Limb (tissue), 2 donors: Measurements from ENCODE around the gene ALG2.

ENCODE experiments used
- DNase-seq, 2 donors: peaks; one replicate each; pipeline ENCODE4 v3.0.0-alpha.2; 2016; ENCODE audit errors: extremely low spot score in 2 of 2

ALG2 gene

GRCh38 chr9:99193466-99193821 lies 28.3 kb downstream of the ALG2 start:
- no peak for DNase-seq

DNA sequence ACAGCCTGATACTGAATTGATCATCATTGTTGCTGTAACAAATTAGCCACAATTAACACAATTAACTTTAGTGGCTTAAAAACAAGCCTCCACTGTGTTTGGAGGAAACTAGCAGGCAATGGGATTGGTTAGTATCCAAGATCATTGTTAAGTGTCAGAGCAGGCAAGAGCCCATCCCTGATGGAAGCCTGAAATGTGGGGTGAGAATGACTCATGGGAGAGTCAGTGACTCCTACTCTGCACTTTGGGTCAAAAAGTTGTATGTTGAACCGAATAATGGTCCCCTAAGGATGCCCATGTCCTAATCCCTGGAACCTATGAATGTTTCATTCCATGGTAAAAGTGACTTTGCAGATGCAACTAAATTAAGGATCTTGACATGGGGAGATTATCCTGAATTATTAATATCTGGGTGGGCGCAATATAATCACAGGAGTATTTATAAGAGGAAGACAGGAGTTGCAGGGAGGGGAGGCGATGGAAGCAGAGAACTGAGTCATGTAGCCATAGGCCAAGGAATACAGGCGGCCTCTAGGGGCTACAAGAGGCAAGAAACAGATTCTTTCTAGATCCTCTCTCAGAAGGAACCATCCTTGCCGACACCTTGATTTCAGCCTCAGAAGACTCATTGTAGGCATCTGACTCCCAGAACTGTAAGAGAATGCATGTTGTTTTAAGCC lies 28.8 kb downstream of the ALG2 start:
- no peak for DNase-seq

GRCh38 chr9:99190597-99191283 lies 31.0 kb downstream of the ALG2 start:
- DNase-seq = no peak

GRCh38 chr9:99189887-99190596 lies 31.7 kb downstream of the ALG2 start:
- no peak for DNase-seq

- no peak for DNase-seq
Observed at GRCh38 chr9:99189186-99189585, 32.6 kb downstream of the ALG2 start.

GRCh38 chr9:99187311-99187710 lies 34.4 kb downstream of the ALG2 start:
- DNase-seq = no peak

GRCh38 chr9:99185934-99186333 lies 35.8 kb downstream of the ALG2 start:
- DNase-seq = no peak

GRCh38 chr9:99185348-99185632 lies 36.5 kb downstream of the ALG2 start:
- DNase-seq = no peak

GRCh38 chr9:99184475-99185347 lies 37.0 kb downstream of the ALG2 start:
- peak; percentile 90 for DNase-seq

DNA sequence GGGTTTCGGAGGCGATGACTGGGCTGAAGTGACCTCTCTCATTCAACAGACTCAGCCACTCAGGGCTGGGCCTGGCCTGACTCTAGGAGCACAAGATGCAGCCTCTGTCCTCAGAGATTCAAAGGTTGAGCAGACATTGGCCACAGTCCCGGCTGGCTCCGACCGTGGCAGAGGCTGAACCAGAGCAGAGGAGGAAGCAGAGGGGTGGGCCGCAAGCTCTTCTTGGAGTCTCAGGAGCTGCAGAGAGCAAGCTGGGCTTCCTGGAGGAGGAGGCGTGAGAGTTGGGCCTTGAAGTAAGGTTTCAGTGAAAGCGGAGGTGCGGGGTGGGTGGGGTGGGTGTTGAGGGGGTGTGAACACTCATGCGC lies 37.6 kb downstream of the ALG2 start:
- DNase-seq = no peak

- no peak for DNase-seq
Observed at GRCh38 chr9:99183616-99184015, 38.1 kb downstream of the ALG2 start.

DNA sequence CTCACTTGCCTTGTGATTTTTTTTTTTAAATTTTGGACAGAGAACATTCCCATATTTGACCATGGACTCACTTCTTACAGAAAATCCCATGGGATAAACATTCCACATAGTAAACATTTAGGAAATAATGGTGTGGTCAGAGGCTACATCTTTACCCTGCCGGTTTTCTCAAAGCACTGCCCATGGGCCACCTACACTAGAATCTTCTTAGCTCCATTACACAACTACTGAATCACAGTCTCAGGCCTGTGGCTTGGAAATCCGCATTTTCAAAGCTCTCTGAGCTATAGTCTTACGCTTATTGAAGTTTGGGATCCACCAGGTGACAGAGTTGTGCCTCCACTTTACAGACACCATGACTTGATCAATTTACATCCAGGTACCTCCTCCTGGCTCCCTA lies 39.4 kb downstream of the ALG2 start:
- DNase-seq = no peak

GRCh38 chr9:99181621-99182020 lies 40.1 kb downstream of the ALG2 start:
- DNase-seq = no peak

DNA sequence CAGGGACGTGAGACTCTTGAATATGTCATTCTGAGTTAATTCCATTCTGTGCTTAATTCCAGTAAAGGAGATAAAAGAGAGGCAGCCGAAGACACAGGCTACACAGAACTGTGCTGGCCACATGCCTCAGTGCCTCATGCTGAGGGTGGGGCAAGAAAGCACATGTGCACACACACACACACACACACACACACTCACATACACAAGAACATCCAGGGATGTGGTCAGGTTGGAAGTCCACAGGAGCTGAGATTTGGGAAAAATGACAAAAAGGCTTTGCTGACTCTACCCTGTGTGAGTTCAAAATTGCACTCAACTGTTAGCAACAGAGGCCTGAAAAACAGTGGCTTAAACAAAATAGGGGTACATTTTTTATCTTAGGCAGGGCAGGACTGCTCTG lies 40.5 kb downstream of the ALG2 start:
- DNase-seq = no peak

DNA sequence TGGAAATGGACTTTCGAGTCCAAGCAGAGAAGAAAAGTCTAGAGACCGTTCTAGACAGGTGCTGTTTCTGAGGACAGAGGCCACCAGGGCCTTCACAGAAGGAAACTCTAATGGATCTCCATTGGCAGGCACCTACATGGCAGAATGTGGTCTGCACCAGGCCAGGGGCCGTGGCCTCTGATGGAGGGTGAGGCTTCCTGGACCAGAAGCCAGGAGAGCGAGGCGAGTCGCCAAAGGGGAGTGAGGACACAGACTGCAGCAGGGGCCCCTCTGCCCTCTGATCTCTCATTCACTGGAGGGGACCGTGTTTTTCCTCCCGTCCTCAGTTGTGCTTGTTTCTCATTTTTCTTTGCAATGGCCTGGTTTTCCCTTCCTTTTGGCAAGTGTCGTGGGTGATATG lies 41.1 kb downstream of the ALG2 start:
- no peak for DNase-seq

- no peak for DNase-seq
Observed at GRCh38 chr9:99180199-99180598, 41.5 kb downstream of the ALG2 start.

- no peak for DNase-seq
Observed at GRCh38 chr9:99178912-99179872, 42.5 kb downstream of the ALG2 start.

DNA sequence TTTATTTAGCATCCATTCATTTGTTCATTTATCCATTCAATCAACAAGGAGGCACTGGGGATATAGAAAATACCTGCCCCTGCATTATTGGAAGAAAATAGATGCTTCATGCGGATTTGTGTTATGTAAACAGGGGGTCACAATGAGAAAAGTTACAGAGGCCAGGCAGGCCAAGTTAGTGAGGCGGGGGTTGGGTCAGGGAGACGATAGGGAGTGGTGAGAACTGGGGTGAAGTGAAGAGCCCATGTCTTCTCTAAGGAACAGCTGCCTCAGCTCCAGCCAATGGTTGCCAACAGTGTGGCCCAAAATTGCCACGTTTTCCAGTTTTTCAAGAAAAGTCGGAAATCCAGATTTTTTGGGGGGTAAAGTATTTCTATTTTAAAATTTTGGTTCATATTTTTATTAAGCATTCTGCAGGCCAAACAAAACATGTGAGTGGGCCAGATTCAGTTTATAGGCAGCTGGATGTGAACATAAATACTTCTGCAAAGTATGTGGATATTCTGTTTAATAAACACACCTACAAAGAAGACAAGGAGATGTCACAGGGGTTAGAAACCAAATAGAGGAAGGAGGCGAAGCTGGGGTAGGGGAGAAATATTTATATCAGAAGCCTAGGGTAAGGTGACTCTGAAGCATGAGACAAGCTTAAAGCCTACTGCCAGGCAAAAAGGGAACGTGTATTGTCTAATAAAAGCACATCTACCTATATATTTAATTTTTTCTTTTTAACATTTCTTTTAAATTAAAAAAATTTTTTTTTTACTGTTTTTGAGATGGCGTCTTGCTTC lies 44.0 kb downstream of the ALG2 start:
- DNase-seq = no peak

DNA sequence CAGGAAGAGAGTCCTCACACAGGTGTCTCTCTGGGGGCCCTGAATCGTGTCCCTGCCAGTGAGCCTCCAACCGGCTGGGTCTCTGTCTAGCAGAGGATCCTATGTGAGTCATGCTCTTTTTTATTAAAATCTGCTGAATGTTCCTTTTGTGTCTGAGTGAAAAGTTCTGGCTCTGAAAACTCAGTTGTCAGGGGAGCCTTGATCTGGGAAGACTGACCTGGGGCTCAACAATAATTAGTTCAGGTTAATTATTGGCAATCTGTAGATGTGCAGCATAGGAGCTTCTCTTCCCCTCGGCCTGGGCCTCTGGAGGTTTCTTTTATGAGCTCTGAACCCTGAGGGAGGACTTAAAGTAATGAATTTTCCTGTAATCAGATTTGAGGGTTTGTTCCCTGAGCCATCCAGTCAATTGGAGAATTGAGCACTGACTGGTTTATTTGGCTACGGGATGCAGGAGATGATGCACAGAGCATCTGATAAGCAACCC lies 45.2 kb downstream of the ALG2 start:
- DNase-seq = no peak
